Measurements from ENCODE around the gene AUTS2. TPM values are rescaled to one million over a fixed set of nuclear protein-coding genes. Genes with fewer than 3 reads are reported as not detected.

The AUTS2 gene
- total RNA-seq, 1 donor from 2014 or later: 71.3 TPM

DNA sequence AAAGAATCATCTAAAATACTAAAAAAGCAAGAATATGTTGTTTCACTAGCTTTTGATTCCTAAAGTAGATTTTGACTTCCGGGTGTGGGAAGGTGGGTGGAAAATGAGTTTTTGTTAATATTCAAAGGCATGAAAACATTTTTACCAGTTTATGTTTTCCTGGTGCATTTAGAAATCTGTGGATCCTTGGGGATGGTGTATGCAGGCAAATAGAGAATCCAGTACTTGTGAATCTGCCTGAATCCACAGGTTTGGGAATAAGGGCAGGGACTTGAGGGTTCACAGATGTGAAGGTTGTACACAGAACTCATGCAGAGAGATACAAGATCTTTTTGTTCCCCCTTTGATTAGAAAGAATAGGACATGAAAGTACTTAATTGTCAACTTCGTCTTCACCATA is 22.4 kb downstream of the AUTS2 start:
- FAIRE-seq: no peak
- no peak for DNase-seq (ENCODE audit: low spot score in 2 of 2)

- DNase-seq (ENCODE audit: low spot score in 2 of 2) (no peak), FAIRE-seq (no peak)
These were observed 23.9 kb downstream of the AUTS2 start for GRCh38 chr7:69622014-69622835.

DNA sequence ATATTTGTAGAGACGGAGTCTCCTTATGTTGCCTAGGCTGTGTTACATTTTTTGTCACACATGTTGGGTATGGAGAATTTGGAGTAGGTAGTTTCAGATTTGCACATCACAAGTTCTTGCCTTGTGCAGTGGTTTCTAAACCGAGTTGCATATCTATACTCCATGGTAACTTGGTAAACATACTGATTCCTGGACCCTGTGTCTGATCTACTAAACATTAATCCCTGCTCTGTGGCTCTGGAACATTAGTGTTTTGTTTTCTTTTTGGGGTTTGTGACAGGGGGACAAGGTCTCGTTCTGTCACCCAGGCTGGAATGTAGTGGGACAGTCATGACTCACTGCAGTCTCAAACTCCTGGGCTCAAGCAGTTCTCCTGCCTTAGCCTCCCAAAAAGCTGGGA is 24.7 kb downstream of the AUTS2 start:
- no peak for FAIRE-seq
- no peak for DNase-seq (ENCODE audit: low spot score in 2 of 2)

- FAIRE-seq (no peak), DNase-seq (ENCODE audit: low spot score in 2 of 2) (no peak)
These were observed 26.4 kb downstream of the AUTS2 start for GRCh38 chr7:69624435-69625230.

GRCh38 chr7:69625238-69625637 is 27.0 kb downstream of the AUTS2 start:
- no peak for DNase-seq (ENCODE audit: low spot score in 2 of 2)
- FAIRE-seq: no peak

GRCh38 chr7:69625798-69626197 is 27.5 kb downstream of the AUTS2 start:
- DNase-seq (ENCODE audit: low spot score in 2 of 2) (no peak), FAIRE-seq (no peak)

DNA sequence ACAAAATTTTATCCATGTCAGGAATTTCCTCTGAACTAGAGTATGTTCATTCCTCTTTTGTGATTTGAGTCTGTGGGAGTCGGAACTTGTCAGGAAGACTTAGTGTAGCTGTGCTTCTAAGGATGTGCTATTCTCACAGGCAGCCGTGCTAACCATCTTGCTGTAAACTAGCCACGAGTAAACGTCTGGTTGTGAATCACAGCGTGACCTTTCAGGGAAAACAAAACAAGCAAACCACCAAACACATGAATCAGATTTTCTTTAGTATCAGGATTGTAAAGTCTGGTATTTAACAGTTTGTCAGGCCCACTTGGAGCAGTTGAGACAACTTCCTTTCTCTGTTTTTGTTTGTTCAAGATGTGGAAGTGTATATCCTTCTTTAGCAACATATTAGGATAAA is 32.0 kb downstream of the AUTS2 start:
- DNase-seq (ENCODE audit: low spot score in 2 of 2) (peak in 1 of 2 donors; percentile 18), FAIRE-seq (no peak)

DNA sequence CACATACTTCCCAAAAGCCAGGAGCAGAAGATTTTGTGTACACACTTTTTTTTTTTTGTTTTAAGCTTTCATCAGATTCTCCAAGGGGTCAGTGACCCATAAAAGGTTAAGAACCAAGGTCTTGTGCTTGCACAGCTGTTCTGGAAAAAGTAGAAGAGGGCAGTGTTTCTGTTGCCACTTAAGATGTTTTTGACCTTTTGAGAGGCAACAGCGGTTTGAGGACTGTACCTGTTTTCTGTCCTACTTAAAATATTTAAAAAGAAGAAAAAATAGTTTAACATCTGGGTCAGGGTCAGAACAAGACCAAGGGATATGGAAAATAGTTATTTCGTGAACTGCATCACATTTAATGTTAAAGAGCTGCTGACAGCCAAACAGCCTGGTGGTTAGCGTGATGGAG is 32.9 kb downstream of the AUTS2 start:
- FAIRE-seq (no peak), DNase-seq (ENCODE audit: low spot score in 2 of 2) (no peak)

DNA sequence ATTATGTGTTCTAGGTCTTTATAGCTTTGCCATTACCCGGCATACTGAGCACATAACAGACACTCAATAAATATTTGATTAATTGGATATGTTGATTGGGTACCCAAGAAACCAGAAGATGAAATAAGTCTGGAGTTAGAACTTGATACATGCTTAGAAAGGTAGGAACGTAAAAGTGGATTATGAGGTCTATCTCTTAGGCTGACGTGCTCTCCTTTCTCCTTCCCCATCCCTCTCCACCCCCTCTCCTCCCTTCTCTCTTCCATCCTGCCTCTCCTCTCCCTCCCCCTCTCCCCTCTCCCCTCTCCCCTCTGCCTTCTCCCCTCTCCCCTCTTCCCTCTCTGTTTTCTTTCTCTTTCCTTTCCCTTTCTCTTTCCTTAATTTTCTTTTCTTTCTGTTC is 34.0 kb downstream of the AUTS2 start:
- no peak for FAIRE-seq
- DNase-seq (ENCODE audit: low spot score in 2 of 2): no peak

GRCh38 chr7:69633122-69633831 is 35.0 kb downstream of the AUTS2 start:
- DNase-seq (ENCODE audit: low spot score in 2 of 2) (no peak), FAIRE-seq (no peak)

DNA sequence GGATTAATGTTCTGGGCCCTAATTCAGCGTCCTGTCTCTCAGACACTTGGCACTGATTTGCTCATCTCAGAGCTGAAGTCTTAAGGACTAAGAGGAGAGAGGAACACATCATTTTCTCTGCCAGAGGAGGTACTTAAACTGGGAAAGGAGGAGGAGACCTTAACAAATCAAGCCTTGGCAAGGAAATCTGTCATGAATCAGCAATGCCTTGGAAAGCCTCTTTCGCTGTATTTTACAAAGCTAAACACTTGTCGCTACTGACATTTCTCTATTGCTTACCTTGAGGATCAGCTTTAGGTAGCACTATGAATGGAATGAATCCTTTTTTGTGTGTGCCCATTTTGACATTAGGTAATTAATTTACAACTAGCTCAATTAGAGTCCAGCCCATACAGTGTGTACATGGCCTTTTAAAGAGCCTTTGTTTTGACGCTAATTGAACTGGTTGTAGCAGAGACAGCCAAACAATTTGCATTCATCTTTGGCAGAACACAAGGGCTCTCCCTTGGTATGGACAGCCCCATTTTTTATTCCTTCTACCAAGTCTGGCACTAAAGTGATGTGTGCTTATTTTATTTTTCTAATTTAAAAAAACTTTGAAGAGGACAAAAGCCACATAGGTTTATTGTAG is 37.4 kb downstream of the AUTS2 start:
- DNase-seq (ENCODE audit: low spot score in 2 of 2) (peak in 1 of 2 donors; percentile 24), FAIRE-seq (no peak)

- DNase-seq (ENCODE audit: low spot score in 2 of 2) (no peak), FAIRE-seq (no peak)
These were observed 40.4 kb downstream of the AUTS2 start for GRCh38 chr7:69638674-69639073.

- no peak for FAIRE-seq
- DNase-seq (ENCODE audit: low spot score in 2 of 2): no peak
These were observed 41.9 kb downstream of the AUTS2 start for GRCh38 chr7:69640216-69640615.

DNA sequence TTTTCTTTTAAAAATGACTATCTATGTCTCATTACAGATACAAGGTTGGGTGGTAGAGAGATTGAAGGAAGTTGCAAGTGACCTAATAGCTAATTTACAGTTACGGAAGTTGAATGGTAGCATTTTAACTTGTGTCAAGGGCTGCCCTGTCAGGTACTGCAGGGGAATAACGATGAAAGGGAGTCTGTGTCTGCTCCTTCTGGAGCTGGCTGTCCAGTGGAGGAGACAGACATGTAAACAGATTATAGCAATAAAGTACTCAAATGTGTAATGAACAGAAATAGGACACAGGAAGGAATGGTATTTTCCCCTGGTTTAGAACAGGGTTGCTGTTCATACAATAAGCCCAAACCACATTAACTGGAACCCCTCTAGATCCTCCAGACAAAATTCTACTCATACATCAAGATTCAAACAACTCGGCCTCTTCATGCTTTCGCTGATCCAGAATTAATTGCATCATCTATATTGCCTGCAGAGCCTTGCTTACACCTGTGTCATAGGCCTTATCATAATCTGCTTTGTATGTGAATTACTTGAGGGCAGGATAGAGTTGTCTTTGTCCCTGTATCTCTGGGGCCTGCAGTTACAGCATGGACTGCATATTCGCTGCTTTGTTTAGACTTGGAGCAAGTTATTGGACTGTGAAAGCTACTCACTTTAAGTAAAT is 42.8 kb downstream of the AUTS2 start:
- DNase-seq (ENCODE audit: low spot score in 2 of 2): no peak
- no peak for FAIRE-seq

DNA sequence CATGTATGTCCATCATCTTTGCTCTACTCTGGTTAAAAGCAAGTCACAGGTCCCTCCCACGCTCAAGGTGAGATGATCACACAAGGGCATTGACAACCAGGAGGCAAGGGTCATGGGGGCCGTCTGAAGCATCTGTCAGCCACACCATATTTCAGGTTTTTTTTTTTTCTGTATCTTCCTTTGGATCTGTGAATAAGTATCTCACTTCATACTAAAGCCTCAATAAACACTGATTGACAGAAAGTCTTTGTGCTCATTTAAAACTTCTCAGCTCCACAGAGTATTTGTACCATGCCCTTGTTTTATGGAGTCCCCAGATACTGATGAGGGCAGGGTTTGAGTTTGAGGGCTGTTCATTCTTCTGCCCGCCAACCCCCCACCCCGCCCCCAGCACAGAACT is 45.0 kb downstream of the AUTS2 start:
- DNase-seq (ENCODE audit: low spot score in 2 of 2) (no peak), FAIRE-seq (no peak)

DNA sequence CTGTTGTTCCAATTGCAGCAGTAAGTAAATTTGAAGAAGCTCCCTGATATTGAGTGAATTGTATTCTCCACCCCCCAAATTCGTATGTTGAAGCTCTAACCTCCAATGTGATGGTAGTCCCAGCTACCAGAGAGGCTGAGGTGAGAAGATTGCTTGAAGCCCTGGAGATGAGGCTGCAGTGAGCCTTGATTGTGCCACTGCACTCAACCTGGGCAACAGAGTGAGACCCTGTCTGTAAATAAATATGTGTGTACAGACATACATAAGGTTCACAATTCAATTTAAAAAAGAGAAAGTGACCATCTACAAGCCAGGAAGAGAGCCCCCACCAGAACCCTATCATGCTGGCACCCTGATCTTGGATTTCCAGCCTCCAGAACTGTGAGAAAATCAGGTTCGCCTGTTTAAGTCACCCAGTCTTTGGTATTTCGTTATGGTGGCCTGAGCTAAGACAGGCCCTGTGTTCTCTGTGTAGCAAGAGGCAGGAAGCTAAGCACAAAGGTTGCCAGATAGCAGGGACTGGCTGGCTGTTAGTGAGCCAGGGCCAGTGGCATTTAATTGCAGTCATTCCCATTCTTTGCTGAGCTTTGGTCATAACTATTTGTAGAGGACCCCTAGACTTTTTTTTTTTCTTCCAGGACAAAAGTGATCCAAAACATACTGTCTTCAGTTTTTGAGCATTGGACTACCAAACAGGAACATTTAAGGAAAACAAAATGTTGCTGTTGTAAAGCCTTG is 45.6 kb downstream of the AUTS2 start:
- DNase-seq (ENCODE audit: low spot score in 2 of 2) (no peak), FAIRE-seq (no peak)

DNA sequence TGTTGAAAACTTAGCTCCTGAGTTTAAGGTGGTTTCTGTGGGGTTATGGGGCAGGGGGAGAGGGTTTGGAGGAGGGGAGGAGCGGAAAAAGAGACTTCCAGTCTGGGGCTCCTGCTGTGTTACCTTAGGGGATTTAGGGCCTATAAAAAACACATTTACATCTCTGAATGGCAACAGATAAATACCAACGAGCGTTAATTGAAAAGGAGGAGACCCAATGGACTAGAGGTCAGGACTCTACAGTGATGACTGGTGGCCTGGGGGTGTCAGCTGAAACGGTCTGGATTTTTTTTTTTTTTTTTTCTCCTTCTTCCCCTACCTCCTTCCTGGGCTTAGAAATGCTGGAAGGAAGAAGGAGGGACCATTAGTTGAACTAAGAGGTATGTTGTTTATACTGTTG is 47.4 kb downstream of the AUTS2 start:
- FAIRE-seq (no peak), DNase-seq (ENCODE audit: low spot score in 2 of 2) (no peak)

DNA sequence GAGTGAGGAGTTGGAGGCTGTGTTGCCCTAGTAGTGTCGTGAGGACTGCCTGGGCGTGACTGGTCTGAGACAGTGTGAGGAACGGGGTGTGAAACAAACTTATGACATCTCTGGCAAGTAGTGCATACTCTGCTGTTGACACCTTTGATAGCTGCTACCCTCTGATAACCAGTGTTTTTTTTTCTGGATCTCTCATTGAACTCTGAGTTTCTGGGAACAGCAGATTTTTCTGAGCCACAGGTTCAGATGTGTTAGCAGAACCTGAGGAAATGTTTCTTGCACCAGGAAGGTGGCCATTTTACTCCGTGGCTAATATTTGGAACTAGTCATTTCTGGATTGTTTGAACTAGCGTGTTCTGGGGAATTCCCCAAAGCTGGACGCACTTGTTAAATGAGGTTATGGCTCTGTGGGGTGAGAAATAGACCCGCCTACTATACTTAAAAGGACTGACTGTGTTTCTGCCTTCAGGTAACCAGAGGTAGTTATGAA is 52.9 kb downstream of the AUTS2 start:
- no peak for FAIRE-seq
- DNase-seq (ENCODE audit: low spot score in 2 of 2): no peak

DNA sequence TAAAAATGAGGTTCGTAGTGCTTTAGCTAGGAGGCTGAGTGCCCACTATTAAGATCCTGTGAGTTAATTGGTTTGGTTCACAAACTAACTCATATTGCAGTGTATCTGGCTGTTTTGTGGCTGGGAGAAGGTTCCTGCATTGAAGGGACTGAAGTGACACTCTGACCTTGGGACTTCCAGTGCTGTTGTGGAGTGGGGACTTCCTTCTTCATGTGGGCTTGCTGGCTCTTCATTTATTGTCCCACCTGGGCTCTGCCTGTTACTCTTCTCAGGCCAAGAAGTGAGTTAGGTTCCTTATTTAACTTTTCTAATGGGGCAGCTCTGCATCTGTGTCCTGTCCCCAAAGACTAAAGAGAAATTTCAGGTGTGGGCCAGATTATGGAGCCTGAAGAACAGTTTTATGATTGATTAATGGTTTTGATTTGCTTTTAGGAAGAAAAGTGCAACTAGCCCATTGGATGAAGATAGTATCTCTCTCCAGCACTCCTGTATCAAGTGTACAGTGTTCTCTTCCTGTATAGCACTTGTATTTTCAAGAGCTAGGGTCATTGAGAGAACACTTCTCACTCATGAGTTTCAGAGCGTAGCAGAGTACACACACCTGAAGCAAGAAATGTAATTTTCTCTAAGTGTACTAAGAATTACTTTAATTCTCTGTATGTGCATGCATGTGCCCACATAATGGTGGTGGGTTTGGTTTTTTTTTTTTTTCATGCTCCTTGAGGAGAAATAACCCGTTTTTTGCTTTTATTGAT is 54.8 kb downstream of the AUTS2 start:
- FAIRE-seq (no peak), DNase-seq (ENCODE audit: low spot score in 2 of 2) (no peak)
